ENCODE data around the gene ZMIZ1. TPM values are rescaled to one million over a fixed set of nuclear protein-coding genes. Genes with fewer than 3 reads are reported as not detected.

ZMIZ1 gene
- total and polyA plus RNA-seq, 2 donors from 2014 or later, result 14.2 to 97.6 TPM

DNA sequence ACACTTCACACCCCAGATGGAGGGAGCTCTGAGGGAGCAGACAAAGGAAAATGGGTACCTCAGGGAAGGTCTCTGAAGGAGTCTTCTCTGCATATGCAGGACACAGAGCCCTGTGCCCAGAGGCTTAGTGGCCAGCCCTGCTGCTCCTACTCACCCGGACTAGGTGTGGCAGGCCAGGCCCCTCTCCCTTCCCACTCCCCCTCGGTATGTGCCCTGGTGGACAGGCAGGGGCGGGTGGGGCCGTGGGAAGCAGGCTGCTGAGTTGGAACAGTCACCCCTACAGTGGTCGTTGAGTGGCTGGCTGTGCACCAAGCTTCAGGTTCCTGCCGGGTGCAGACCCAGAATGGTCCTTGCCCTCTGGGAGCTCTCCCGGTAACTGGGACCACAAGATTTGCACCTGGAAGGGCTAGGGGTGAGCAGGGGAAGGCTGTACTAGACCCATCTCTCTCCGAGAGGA, 68.6 kb downstream of the ZMIZ1 start:
- TF ChIP-seq, protein P1, sequence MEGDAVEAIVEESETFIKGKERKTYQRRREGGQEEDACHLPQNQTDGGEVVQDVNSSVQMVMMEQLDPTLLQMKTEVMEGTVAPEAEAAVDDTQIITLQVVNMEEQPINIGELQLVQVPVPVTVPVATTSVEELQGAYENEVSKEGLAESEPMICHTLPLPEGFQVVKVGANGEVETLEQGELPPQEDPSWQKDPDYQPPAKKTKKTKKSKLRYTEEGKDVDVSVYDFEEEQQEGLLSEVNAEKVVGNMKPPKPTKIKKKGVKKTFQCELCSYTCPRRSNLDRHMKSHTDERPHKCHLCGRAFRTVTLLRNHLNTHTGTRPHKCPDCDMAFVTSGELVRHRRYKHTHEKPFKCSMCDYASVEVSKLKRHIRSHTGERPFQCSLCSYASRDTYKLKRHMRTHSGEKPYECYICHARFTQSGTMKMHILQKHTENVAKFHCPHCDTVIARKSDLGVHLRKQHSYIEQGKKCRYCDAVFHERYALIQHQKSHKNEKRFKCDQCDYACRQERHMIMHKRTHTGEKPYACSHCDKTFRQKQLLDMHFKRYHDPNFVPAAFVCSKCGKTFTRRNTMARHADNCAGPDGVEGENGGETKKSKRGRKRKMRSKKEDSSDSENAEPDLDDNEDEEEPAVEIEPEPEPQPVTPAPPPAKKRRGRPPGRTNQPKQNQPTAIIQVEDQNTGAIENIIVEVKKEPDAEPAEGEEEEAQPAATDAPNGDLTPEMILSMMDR (IDR thresholded peaks at IDR 0.05; ENCODE audit: borderline replicate concordance, extremely low read depth, insufficient read depth), result no peak
- intact Hi-C loops (cut with DNase I), result no loop called here
- Histone ChIP-seq H3K27me3 (ENCODE audit: control insufficient read depth, insufficient read depth, low read length) (no peaks in the 10 kb centered on the region), H3K4me3 (ENCODE audit: low read length in 3 of 3) (no peak overlapping the region), H3K4me1 (ENCODE audit: control insufficient read depth in 2 of 3, insufficient read depth in 2 of 3, low read depth in 1 of 3, low read length in 3 of 3) (peaks cover 13 to 39% (median 38%) of the 10 kb centered on the region in 3 donors), H3K9me3 (ENCODE audit: control insufficient read depth in 2 of 3, insufficient read depth in 1 of 3, low read length in 3 of 3) (no peaks in the 10 kb centered on the region), H3K36me3 (ENCODE audit: control insufficient read depth in 2 of 3, insufficient read depth in 3 of 3, low read length in 3 of 3) (peaks cover 8 to 13% (median 10%) of the 10 kb centered on the region in 3 donors), H3K9ac (ENCODE audit: low read length in 3 of 3) (peak overlapping the region in 1 of 3 donors; percentile 77), H3K27ac (ENCODE audit: low read depth in 2 of 2, low read length in 2 of 2) (peak overlapping the region; percentile 29 to 74)
- DNase-seq (peak in 1 of 5 donors; percentile 74), FAIRE-seq (no peak)

DNA sequence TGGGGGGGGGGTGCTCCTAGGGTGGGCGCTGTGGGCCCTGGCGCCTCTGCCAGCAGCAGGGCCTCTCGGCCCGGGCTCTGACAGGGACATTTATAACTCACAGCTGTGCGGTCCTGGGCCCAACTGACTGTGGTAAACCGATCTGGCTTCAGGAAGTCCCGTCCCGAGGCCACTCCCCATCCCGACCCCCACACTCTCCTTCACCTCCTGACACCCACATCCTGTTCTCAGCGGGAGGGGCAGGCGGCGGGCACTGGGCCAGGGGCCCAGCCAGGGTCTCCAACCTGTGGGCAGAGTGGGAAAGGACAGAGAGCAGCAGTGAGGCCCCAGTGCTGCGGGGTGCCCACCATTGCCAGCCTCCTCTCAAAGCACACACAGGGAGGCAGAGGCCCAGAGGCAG, 69.1 kb downstream of the ZMIZ1 start:
- Histone ChIP-seq H3K27ac (ENCODE audit: low read depth in 2 of 2, low read length in 2 of 2) (peak overlapping the region; percentile 29 to 74), H3K9me3 (ENCODE audit: control insufficient read depth in 2 of 3, insufficient read depth in 1 of 3, low read length in 3 of 3) (no peaks in the 10 kb centered on the region), H3K4me1 (ENCODE audit: control insufficient read depth in 2 of 3, insufficient read depth in 2 of 3, low read depth in 1 of 3, low read length in 3 of 3) (peaks cover 13 to 43% (median 39%) of the 10 kb centered on the region in 3 donors), H3K27me3 (ENCODE audit: control insufficient read depth, insufficient read depth, low read length) (no peaks in the 10 kb centered on the region), H3K4me3 (ENCODE audit: low read length in 3 of 3) (no peak overlapping the region), H3K9ac (ENCODE audit: low read length in 3 of 3) (peak overlapping the region in 1 of 3 donors; percentile 77), H3K36me3 (ENCODE audit: control insufficient read depth in 2 of 3, insufficient read depth in 3 of 3, low read length in 3 of 3) (peaks cover 8 to 18% (median 10%) of the 10 kb centered on the region in 3 donors)
- FAIRE-seq (no peak), DNase-seq (peak in 4 of 5 donors; percentile 92 to 93 (median 93))
- TF ChIP-seq, protein P1 (IDR thresholded peaks at IDR 0.05; ENCODE audit: borderline replicate concordance, extremely low read depth, insufficient read depth), result no peak
- intact Hi-C loops (cut with DNase I), result no loop called here

DNA sequence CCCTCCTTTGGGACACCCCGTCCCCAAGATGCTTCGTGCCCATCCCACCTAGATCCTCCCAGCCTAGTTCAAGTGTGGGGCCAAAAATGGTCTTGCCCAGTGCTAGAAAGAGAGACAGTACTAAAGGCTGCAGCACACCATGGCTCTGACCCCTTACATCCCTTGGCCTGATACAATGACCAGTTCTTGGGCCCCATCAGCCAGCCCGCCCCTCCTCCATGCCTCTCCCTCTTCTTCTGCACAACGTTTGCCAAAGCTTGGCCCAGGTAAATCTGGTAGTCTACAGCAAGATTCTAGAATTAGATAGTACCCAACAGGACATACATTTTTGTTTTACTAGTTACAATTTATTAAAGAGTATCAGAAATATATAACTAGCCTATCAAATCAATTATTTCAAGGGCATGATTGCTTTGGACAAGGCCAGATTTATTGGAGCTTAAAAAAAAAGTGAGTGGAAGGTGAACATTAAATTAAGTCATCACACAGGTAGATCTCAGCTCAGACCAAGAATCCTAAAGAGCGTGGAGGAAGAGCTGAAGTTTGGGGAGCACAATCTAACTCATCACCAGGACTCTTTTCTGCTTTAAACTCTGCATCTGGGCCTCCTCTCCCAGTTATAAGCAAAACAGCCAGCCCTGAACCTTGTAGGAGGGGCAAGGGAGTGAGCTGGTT, 69.8 kb downstream of the ZMIZ1 start:
- TF ChIP-seq, protein P1 (IDR thresholded peaks at IDR 0.05; ENCODE audit: borderline replicate concordance, extremely low read depth, insufficient read depth), result no peak
- H3K4me3 ChIP-seq (ENCODE audit: low read length in 3 of 3), result no peak overlapping the region
- no peaks in the 10 kb centered on the region for H3K27me3 ChIP-seq (ENCODE audit: control insufficient read depth, insufficient read depth, low read length)
- H3K27ac ChIP-seq (ENCODE audit: low read depth in 2 of 2, low read length in 2 of 2), result peak overlapping the region; percentile 29 to 74
- H3K4me1 ChIP-seq (ENCODE audit: control insufficient read depth in 2 of 3, insufficient read depth in 2 of 3, low read depth in 1 of 3, low read length in 3 of 3), result peaks cover 13 to 45% (median 39%) of the 10 kb centered on the region in 3 donors
- intact Hi-C loops (cut with DNase I), result no loop called here
- peak overlapping the region in 2 of 3 donors; percentile 29 to 77 for H3K9ac ChIP-seq (ENCODE audit: low read length in 3 of 3)
- peaks cover 8 to 18% (median 10%) of the 10 kb centered on the region in 3 donors for H3K36me3 ChIP-seq (ENCODE audit: control insufficient read depth in 2 of 3, insufficient read depth in 3 of 3, low read length in 3 of 3)
- FAIRE-seq (no peak), DNase-seq (no peak)
- no peaks in the 10 kb centered on the region for H3K9me3 ChIP-seq (ENCODE audit: control insufficient read depth in 2 of 3, insufficient read depth in 1 of 3, low read length in 3 of 3)

All from kidney (tissue), 14 donors.